CD14-positive monocyte (primary cell): ENCODE results near the gene GIMAP8. TPM values are rescaled to one million over a fixed set of nuclear protein-coding genes. Genes with fewer than 3 reads are reported as not detected.

Experiments
- DNase-seq, 3 donors: peaks; one replicate each; pipeline ENCODE4 v3.0.0-alpha.2; 2011 to 2022
- H2AFZ ChIP-seq: 2 replicates; pipeline ENCODE4 v1.6.0; 2012; ENCODE audit warnings: mild to moderate bottlenecking, low read depth, low read length, inconsistent platforms; ENCODE audit not compliant: insufficient read depth, poor library complexity, severe bottlenecking
- H3K27ac ChIP-seq, 2 donors: 1 replicate in 1 of 2; 2 replicates in 1 of 2; pipeline ENCODE4 v1.5.1; 2012 to 2013; ENCODE audit warnings: low read length in 2 of 2, control low read depth in 1 of 2, inconsistent platforms in 1 of 2, low read depth in 1 of 2, mild to moderate bottlenecking in 1 of 2
- H3K27me3 ChIP-seq, 2 donors: one replicate each; pipeline versions ENCODE4 v1.6.0 to v1.6.1; 2011 to 2013; ENCODE audit warnings: low read length in 2 of 2; ENCODE audit not compliant: control insufficient read depth in 2 of 2, insufficient read depth in 2 of 2
- H3K36me3 ChIP-seq, 2 donors: replicated peaks in 1 of 2; 1 replicate in 1 of 2; 2 replicates in 1 of 2; pipeline versions ENCODE4 v1.5.1 to v1.6.1; 2012 to 2013; ENCODE audit warnings: low read length in 2 of 2, control low read depth in 1 of 2, inconsistent platforms in 1 of 2, mild to moderate bottlenecking in 1 of 2; ENCODE audit not compliant: insufficient read depth in 2 of 2, control insufficient read depth in 1 of 2
- H3K4me1 ChIP-seq, 2 donors: 1 replicate in 1 of 2; 2 replicates in 1 of 2; pipeline versions ENCODE4 v1.5.1 to v1.6.1; 2012 to 2013; ENCODE audit warnings: low read length in 2 of 2, control low read depth in 1 of 2, inconsistent platforms in 1 of 2, mild to moderate bottlenecking in 1 of 2, moderate library complexity in 1 of 2; ENCODE audit not compliant: insufficient read depth in 2 of 2, control insufficient read depth in 1 of 2
- H3K4me2 ChIP-seq: replicated peaks from 2 replicates; pipeline ENCODE3; 2012; ENCODE audit warnings: low read length, moderate library complexity, mild to moderate bottlenecking; ENCODE audit not compliant: poor library complexity, severe bottlenecking; ENCODE audit errors: extremely low read depth
- H3K4me3 ChIP-seq, 3 experiments: fragments of 200-600 bp in 1 of 3; sonication (generic) in 1 of 3; replicated peaks in 1 of 3; 1 replicate in 2 of 3; 2 replicates in 1 of 3; pipeline ENCODE4 v1.5.1; 2011 to 2013; ENCODE audit warnings: low read length in 3 of 3, mild to moderate bottlenecking in 3 of 3, control low read depth in 2 of 3, low read depth in 2 of 3, inconsistent platforms in 1 of 3, moderate library complexity in 1 of 3
- H3K79me2 ChIP-seq: 2 replicates; pipeline ENCODE4 v1.6.0; 2012; ENCODE audit warnings: mild to moderate bottlenecking, control low read depth, inconsistent platforms, low read length, moderate library complexity; ENCODE audit not compliant: insufficient read depth
- H3K9ac ChIP-seq: 2 replicates; pipeline ENCODE4 v1.6.0; 2017; ENCODE audit warnings: low read length, mild to moderate bottlenecking; ENCODE audit not compliant: insufficient read depth, poor library complexity, severe bottlenecking
- H3K9me3 ChIP-seq, 2 donors: replicated peaks in 1 of 2; 1 replicate in 1 of 2; 2 replicates in 1 of 2; pipeline versions ENCODE4 v1.5.1 to v1.6.1; 2012 to 2013; ENCODE audit warnings: low read length in 2 of 2, control low read depth in 1 of 2; ENCODE audit not compliant: control insufficient read depth in 1 of 2, insufficient read depth in 1 of 2
- H4K20me1 ChIP-seq: 2 replicates; pipeline ENCODE4 v1.6.0; 2012; ENCODE audit warnings: mild to moderate bottlenecking, low read length, control low read depth, moderate library complexity; ENCODE audit not compliant: insufficient read depth
- H3K27ac Mint-ChIP-seq, 7 donors: one replicate each; pipeline ENCODE4 v1.8.0; 2020; ENCODE audit warnings: mild to moderate bottlenecking in 7 of 7, mixed read lengths in 7 of 7, moderate library complexity in 6 of 7, inconsistent platforms in 2 of 7
- H3K27me3 Mint-ChIP-seq, 3 donors: one replicate each; pipeline ENCODE4 v1.8.0; 2021 to 2022; ENCODE audit warnings: low read depth in 3 of 3, mild to moderate bottlenecking in 3 of 3, mixed read lengths in 3 of 3, moderate library complexity in 3 of 3, inconsistent platforms in 1 of 3
- H3K36me3 Mint-ChIP-seq, 2 donors: one replicate each; pipeline ENCODE4 v1.8.0; 2020; ENCODE audit warnings: mixed read lengths in 2 of 2, inconsistent platforms in 1 of 2, mild to moderate bottlenecking in 1 of 2
- H3K4me1 Mint-ChIP-seq: one replicate; pipeline ENCODE4 v1.8.0; 2020; ENCODE audit warnings: mild to moderate bottlenecking, mixed read lengths
- H3K4me3 Mint-ChIP-seq, 2 donors: one replicate each; pipeline ENCODE4 v1.8.0; 2020; ENCODE audit warnings: mild to moderate bottlenecking in 2 of 2, mixed read lengths in 2 of 2, moderate library complexity in 1 of 2
- H3K9me3 Mint-ChIP-seq, 7 donors: one replicate each; pipeline ENCODE4 v1.8.0; 2020 to 2022; ENCODE audit warnings: mixed read lengths in 7 of 7, mild to moderate bottlenecking in 6 of 7, moderate library complexity in 6 of 7, inconsistent platforms in 2 of 7
- WGBS: methylation state at CpG from one replicate; pipeline ENCODE4 v1.1.5; 2013; ENCODE audit warnings: missing lambda C conversion rate; ENCODE audit not compliant: insufficient coverage; 5-methylcytosine and 5-hydroxymethylcytosine counted together
- intact Hi-C, 2 donors: fragments of 100-400 bp; cut with micrococcal nuclease; formaldehyde crosslinking; loops; one replicate each; pipeline versions ENCODE4 v1.15.0 to v1.15.1; 2023
- polyA plus RNA-seq, 3 donors: library from polyadenylated mRNA; depleted of rRNA in 1 of 3; unstranded in 2 of 3; stranded (reverse) in 1 of 3; fragments of 300-500 nt in 2 of 3; fragments of >200 nt in 1 of 3; fragmentation: Illumina TruSeq in 2 of 3; gene quantifications; 1 replicate in 2 of 3; 2 replicates in 1 of 3; pipeline ENCODE4 v1.2.3, GENCODE V29; 2012 to 2021
- TF ChIP-seq, protein P1 (sequence below): fragments of 200-600 bp; IDR thresholded peaks from one replicate; pipeline ENCODE4 v1.8.0; 2022; ENCODE audit warnings: antibody characterized with exemption, mild to moderate bottlenecking

GIMAP8 gene
- polyA plus RNA-seq, 3 donors, result 12.0 to 26.8 (median 22.5) TPM

DNA sequence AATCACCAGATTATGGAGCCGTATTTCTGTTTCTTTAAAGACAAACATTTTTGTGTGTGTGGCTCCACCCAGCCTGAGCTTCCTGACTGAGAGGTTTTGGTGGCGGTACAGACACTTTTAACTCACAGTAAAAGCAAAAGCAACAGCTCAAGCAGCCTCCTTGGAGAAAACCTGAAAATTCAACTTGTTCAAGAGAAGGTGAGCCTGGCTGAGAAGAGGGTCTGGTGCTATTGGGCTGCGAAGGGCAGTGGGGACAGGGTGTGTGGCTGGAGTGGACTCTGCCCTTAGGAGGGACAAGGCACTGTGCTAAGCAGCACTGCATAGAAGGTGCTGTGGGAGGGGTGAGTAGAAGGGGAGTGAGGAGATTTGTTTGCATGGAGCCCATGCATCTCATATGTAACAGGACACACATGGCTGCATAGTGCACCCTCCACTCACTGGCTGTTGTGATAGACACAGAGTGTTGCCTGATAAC is 64.4 kb downstream of the GIMAP8 start, which contains the start of gene GIMAP7:
TSS of gene GIMAP7 (plus strand) at position 125 of the 475 bp plus-strand sequence. CDS start 5,103 bp downstream, outside the sequence.
- Histone ChIP-seq H3K27me3 (no peaks in the 10 kb centered on the region), H3K36me3 (peaks cover 4 to 6% of the 10 kb centered on the region in 2 donors), H2AFZ (peak within 1 kb of the TSS; percentile 29), H4K20me1 (peaks cover 15% of the 10 kb centered on the region), H3K4me1 (peaks cover 20 to 39% of the 10 kb centered on the region in 2 donors), H3K4me3 (peak within 1 kb of the TSS; percentile 66 to 100 (median 81)), H3K79me2 (peaks cover 67% of the 10 kb centered on the region), H3K9me3 (peaks cover 0 to under 1% of the 10 kb centered on the region in 2 donors), H3K4me2 (peak within 1 kb of the TSS; percentile 91), H3K27ac (peak within 1 kb of the TSS; percentile 60 to 81), H3K9ac (peak within 1 kb of the TSS; percentile 68)
- Mint-ChIP-seq H3K36me3 (peaks cover 10 to 18% of the 10 kb centered on the region in 2 donors), H3K27ac (peak within 1 kb of the TSS; percentile 74 to 97 (median 94)), H3K4me1 (peaks cover 48% of the 10 kb centered on the region), H3K9me3 (peaks cover 2 to 7% (median 3%) of the 10 kb centered on the region in 7 donors), H3K27me3 (peaks cover 0 to 2% (median 0%) of the 10 kb centered on the region in 3 donors), H3K4me3 (peak within 1 kb of the TSS; percentile 100)
- DNase-seq, result peak; percentile 10 to 27 (median 15)
- intact Hi-C loops, result loop anchor here in 1 of 2 donors (5.0 kb wide), 1 partner anchor 62 kb away; the partner anchor contains the start of gene GIMAP8
- TF ChIP-seq, protein P1, sequence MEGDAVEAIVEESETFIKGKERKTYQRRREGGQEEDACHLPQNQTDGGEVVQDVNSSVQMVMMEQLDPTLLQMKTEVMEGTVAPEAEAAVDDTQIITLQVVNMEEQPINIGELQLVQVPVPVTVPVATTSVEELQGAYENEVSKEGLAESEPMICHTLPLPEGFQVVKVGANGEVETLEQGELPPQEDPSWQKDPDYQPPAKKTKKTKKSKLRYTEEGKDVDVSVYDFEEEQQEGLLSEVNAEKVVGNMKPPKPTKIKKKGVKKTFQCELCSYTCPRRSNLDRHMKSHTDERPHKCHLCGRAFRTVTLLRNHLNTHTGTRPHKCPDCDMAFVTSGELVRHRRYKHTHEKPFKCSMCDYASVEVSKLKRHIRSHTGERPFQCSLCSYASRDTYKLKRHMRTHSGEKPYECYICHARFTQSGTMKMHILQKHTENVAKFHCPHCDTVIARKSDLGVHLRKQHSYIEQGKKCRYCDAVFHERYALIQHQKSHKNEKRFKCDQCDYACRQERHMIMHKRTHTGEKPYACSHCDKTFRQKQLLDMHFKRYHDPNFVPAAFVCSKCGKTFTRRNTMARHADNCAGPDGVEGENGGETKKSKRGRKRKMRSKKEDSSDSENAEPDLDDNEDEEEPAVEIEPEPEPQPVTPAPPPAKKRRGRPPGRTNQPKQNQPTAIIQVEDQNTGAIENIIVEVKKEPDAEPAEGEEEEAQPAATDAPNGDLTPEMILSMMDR, result no peak
- 0% methylated on average over 1 of the region's 3 CpGs for WGBS

DNA sequence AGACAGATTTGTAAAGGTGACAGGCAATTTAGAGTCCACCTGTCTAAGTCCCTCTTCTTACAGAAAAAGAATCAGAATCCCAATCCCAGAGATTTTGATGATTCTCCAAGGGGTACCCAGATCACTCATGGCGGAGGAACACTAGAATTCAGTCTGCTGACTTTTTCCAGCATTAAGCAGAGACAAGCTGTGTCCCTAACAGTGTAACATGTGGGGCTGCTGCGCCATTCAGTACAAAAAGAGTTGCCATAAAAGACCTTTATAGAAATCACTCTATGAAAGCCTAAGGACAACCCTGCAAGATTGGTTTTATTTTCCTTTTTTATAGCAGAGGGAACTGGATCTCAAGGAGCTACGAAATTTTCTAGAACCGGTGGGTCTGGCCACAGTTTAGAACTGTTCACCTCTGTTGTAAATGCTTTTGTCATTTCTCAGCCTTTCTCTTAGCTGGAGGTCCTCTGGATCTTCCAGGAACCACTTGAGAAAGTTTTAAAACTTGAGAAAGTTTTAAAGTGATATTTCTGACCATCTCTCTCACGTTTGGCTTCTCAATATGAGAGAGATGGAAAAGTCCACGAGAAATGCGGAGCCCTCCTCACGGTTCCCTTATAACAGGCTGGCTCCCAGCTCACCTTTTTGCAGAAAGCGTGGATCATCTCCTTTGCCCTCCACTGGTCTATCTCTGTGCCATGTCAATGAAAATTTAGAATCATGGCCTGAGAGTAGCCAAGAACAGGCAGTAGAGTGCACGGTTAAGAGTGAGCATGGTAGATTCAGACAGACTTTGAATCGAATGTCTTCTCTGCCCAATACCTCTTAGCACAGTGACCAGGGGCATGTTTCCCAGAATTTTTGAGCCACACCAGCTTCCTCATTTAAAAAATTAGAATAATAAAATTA is 65.1 kb downstream of the GIMAP8 start:
- peak overlapping the region; percentile 74 to 97 (median 94) for H3K27ac Mint-ChIP-seq
- peak overlapping the region; percentile 100 for H3K4me3 Mint-ChIP-seq
- TF ChIP-seq, protein P1, result no peak
- peaks cover 23% of the 10 kb centered on the region for H4K20me1 ChIP-seq
- peak overlapping the region; percentile 66 to 100 (median 81) for H3K4me3 ChIP-seq
- H3K36me3 ChIP-seq, result peaks cover 12 to 13% of the 10 kb centered on the region in 2 donors
- H3K9me3 ChIP-seq, result peaks cover 5 to 7% of the 10 kb centered on the region in 2 donors
- DNase-seq, result peak in 1 of 3 donors; percentile 9
- peaks cover 2 to 12% (median 6%) of the 10 kb centered on the region in 7 donors for H3K9me3 Mint-ChIP-seq
- no peaks in the 10 kb centered on the region for H3K27me3 ChIP-seq
- peak overlapping the region; percentile 68 for H3K9ac ChIP-seq
- no peak overlapping the region for H2AFZ ChIP-seq
- peak overlapping the region; percentile 22 to 81 for H3K27ac ChIP-seq
- peaks cover 0 to 2% (median 0%) of the 10 kb centered on the region in 3 donors for H3K27me3 Mint-ChIP-seq
- H3K36me3 Mint-ChIP-seq, result peaks cover 17 to 25% of the 10 kb centered on the region in 2 donors
- 5% methylated on average over 7 of the region's 11 CpGs for WGBS
- H3K4me2 ChIP-seq, result peak overlapping the region; percentile 91
- H3K4me1 ChIP-seq, result peaks cover 23 to 39% of the 10 kb centered on the region in 2 donors
- peaks cover 52% of the 10 kb centered on the region for H3K4me1 Mint-ChIP-seq
- intact Hi-C loops, result loop anchor here in 1 of 2 donors (5.0 kb wide), 1 partner anchor 63 kb away; the partner anchor contains the start of gene GIMAP8
- H3K79me2 ChIP-seq, result peaks cover 74% of the 10 kb centered on the region
